DMS153 treated with DMSO at 0.1 percent for 48 hours (cell line): ENCODE data around the gene CD4.
A peak's percentile ranks its signal among the peaks of the same experiment; 100 is the strongest.

Experiments used
- DNase-seq: peaks from one replicate; lab custom pipeline; 2025; ENCODE audit not compliant: unreplicated experiment; lab: John Stamatoyannopoulos, UW

Gene CD4

GRCh38 chr12:6765048-6765633 is 24.2 kb upstream of the CD4 start:
- peak; percentile 49 for DNase-seq

- peak; percentile 84 for DNase-seq
These were observed 23.4 kb upstream of the CD4 start, which contains the start of gene PTMS for GRCh38 chr12:6765634-6766581. PTMS (plus strand) TSS chr12:6766363; CDS start chr12:6766706, 343 bp downstream.

- peak; percentile 46 for DNase-seq
These were observed 22.5 kb upstream of the CD4 start for GRCh38 chr12:6766651-6767349.

- no peak for DNase-seq
These were observed 21.7 kb upstream of the CD4 start for GRCh38 chr12:6767353-6768319.

GRCh38 chr12:6768437-6768914 is 20.9 kb upstream of the CD4 start:
- no peak for DNase-seq

GRCh38 chr12:6768990-6769389 is 20.3 kb upstream of the CD4 start:
- peak; percentile 45 for DNase-seq

GRCh38 chr12:6769666-6770065 is 19.7 kb upstream of the CD4 start:
- no peak for DNase-seq

GRCh38 chr12:6770094-6770493 is 19.2 kb upstream of the CD4 start:
- DNase-seq = no peak

GRCh38 chr12:6770600-6770999 is 18.7 kb upstream of the CD4 start:
- no peak for DNase-seq

GRCh38 chr12:6771091-6771495 is 18.2 kb upstream of the CD4 start:
- no peak for DNase-seq

GRCh38 chr12:6771509-6772330 is 17.6 kb upstream of the CD4 start:
- no peak for DNase-seq

- no peak for DNase-seq
These were observed 17.0 kb upstream of the CD4 start, which contains the start of gene LAG3 for GRCh38 chr12:6772331-6772695. LAG3 (plus strand) TSS chr12:6772520; CDS start chr12:6772853, 333 bp downstream.

- DNase-seq = no peak
These were observed 16.4 kb upstream of the CD4 start for GRCh38 chr12:6772726-6773589.

- no peak for DNase-seq
These were observed 15.6 kb upstream of the CD4 start for GRCh38 chr12:6773590-6774351.

- DNase-seq = no peak
These were observed 14.7 kb upstream of the CD4 start for GRCh38 chr12:6774499-6775062.

- DNase-seq = no peak
These were observed 13.8 kb upstream of the CD4 start for GRCh38 chr12:6775185-6776174.
